A673 (cell line): ENCODE results near the gene OGDH.

ENCODE experiments used
- CTCF ChIP-seq: fragments of 300-800, 200-600 bp; sonication (generic); conservative IDR thresholded peaks from 2 replicates; pipeline ENCODE4 v1.5.1; 2017; ENCODE audit warnings: low read depth, mild to moderate bottlenecking, antibody characterized with exemption, low read length, moderate library complexity, mixed read lengths
- EZH2 ChIP-seq: fragments of 200-600 bp; sonication (generic); IDR thresholded peaks from 2 replicates; pipeline ENCODE4 v1.6.1; 2017; ENCODE audit warnings: borderline replicate concordance, low read depth, mild to moderate bottlenecking, mixed read lengths, antibody characterized with exemption, low read length; ENCODE audit not compliant: poor library complexity, severe bottlenecking

- TF ChIP-seq CTCF (no peak), EZH2 (no peak)
These were observed 87.9 kb downstream of the OGDH start for GRCh38 chr7:44694326-44694725.
